CD14-positive monocyte (primary cell): ENCODE data around the gene COG2. TPM values are rescaled to one million over a fixed set of nuclear protein-coding genes. Genes with fewer than 3 reads are reported as not detected.

Experiments
- DNase-seq, 3 donors: peaks; one replicate each; pipeline ENCODE4 v3.0.0-alpha.2; 2011 to 2022
- H2AFZ ChIP-seq: 2 replicates; pipeline ENCODE4 v1.6.0; 2012; ENCODE audit warnings: mild to moderate bottlenecking, low read depth, low read length, inconsistent platforms; ENCODE audit not compliant: insufficient read depth, poor library complexity, severe bottlenecking
- H3K27ac ChIP-seq, 2 donors: 1 replicate in 1 of 2; 2 replicates in 1 of 2; pipeline ENCODE4 v1.5.1; 2012 to 2013; ENCODE audit warnings: low read length in 2 of 2, control low read depth in 1 of 2, inconsistent platforms in 1 of 2, low read depth in 1 of 2, mild to moderate bottlenecking in 1 of 2
- H3K27me3 ChIP-seq, 2 donors: one replicate each; pipeline versions ENCODE4 v1.6.0 to v1.6.1; 2011 to 2013; ENCODE audit warnings: low read length in 2 of 2; ENCODE audit not compliant: control insufficient read depth in 2 of 2, insufficient read depth in 2 of 2
- H3K36me3 ChIP-seq, 2 donors: replicated peaks in 1 of 2; 1 replicate in 1 of 2; 2 replicates in 1 of 2; pipeline versions ENCODE4 v1.5.1 to v1.6.1; 2012 to 2013; ENCODE audit warnings: low read length in 2 of 2, control low read depth in 1 of 2, inconsistent platforms in 1 of 2, mild to moderate bottlenecking in 1 of 2; ENCODE audit not compliant: insufficient read depth in 2 of 2, control insufficient read depth in 1 of 2
- H3K4me1 ChIP-seq, 2 donors: 1 replicate in 1 of 2; 2 replicates in 1 of 2; pipeline versions ENCODE4 v1.5.1 to v1.6.1; 2012 to 2013; ENCODE audit warnings: low read length in 2 of 2, control low read depth in 1 of 2, inconsistent platforms in 1 of 2, mild to moderate bottlenecking in 1 of 2, moderate library complexity in 1 of 2; ENCODE audit not compliant: insufficient read depth in 2 of 2, control insufficient read depth in 1 of 2
- H3K4me2 ChIP-seq: replicated peaks from 2 replicates; pipeline ENCODE3; 2012; ENCODE audit warnings: low read length, moderate library complexity, mild to moderate bottlenecking; ENCODE audit not compliant: poor library complexity, severe bottlenecking; ENCODE audit errors: extremely low read depth
- H3K4me3 ChIP-seq, 3 experiments: fragments of 200-600 bp in 1 of 3; sonication (generic) in 1 of 3; replicated peaks in 1 of 3; 1 replicate in 2 of 3; 2 replicates in 1 of 3; pipeline ENCODE4 v1.5.1; 2011 to 2013; ENCODE audit warnings: low read length in 3 of 3, mild to moderate bottlenecking in 3 of 3, control low read depth in 2 of 3, low read depth in 2 of 3, inconsistent platforms in 1 of 3, moderate library complexity in 1 of 3
- H3K79me2 ChIP-seq: 2 replicates; pipeline ENCODE4 v1.6.0; 2012; ENCODE audit warnings: mild to moderate bottlenecking, control low read depth, inconsistent platforms, low read length, moderate library complexity; ENCODE audit not compliant: insufficient read depth
- H3K9ac ChIP-seq: 2 replicates; pipeline ENCODE4 v1.6.0; 2017; ENCODE audit warnings: low read length, mild to moderate bottlenecking; ENCODE audit not compliant: insufficient read depth, poor library complexity, severe bottlenecking
- H3K9me3 ChIP-seq, 2 donors: replicated peaks in 1 of 2; 1 replicate in 1 of 2; 2 replicates in 1 of 2; pipeline versions ENCODE4 v1.5.1 to v1.6.1; 2012 to 2013; ENCODE audit warnings: low read length in 2 of 2, control low read depth in 1 of 2; ENCODE audit not compliant: control insufficient read depth in 1 of 2, insufficient read depth in 1 of 2
- H4K20me1 ChIP-seq: 2 replicates; pipeline ENCODE4 v1.6.0; 2012; ENCODE audit warnings: mild to moderate bottlenecking, low read length, control low read depth, moderate library complexity; ENCODE audit not compliant: insufficient read depth
- H3K27ac Mint-ChIP-seq, 7 donors: one replicate each; pipeline ENCODE4 v1.8.0; 2020; ENCODE audit warnings: mild to moderate bottlenecking in 7 of 7, mixed read lengths in 7 of 7, moderate library complexity in 6 of 7, inconsistent platforms in 2 of 7
- H3K27me3 Mint-ChIP-seq, 3 donors: one replicate each; pipeline ENCODE4 v1.8.0; 2021 to 2022; ENCODE audit warnings: low read depth in 3 of 3, mild to moderate bottlenecking in 3 of 3, mixed read lengths in 3 of 3, moderate library complexity in 3 of 3, inconsistent platforms in 1 of 3
- H3K36me3 Mint-ChIP-seq, 2 donors: one replicate each; pipeline ENCODE4 v1.8.0; 2020; ENCODE audit warnings: mixed read lengths in 2 of 2, inconsistent platforms in 1 of 2, mild to moderate bottlenecking in 1 of 2
- H3K4me1 Mint-ChIP-seq: one replicate; pipeline ENCODE4 v1.8.0; 2020; ENCODE audit warnings: mild to moderate bottlenecking, mixed read lengths
- H3K4me3 Mint-ChIP-seq, 2 donors: one replicate each; pipeline ENCODE4 v1.8.0; 2020; ENCODE audit warnings: mild to moderate bottlenecking in 2 of 2, mixed read lengths in 2 of 2, moderate library complexity in 1 of 2
- H3K9me3 Mint-ChIP-seq, 7 donors: one replicate each; pipeline ENCODE4 v1.8.0; 2020 to 2022; ENCODE audit warnings: mixed read lengths in 7 of 7, mild to moderate bottlenecking in 6 of 7, moderate library complexity in 6 of 7, inconsistent platforms in 2 of 7
- CTCF ChIP-seq: fragments of 200-600 bp; IDR thresholded peaks from one replicate; pipeline ENCODE4 v1.8.0; 2022; ENCODE audit warnings: antibody characterized with exemption, mild to moderate bottlenecking
- WGBS: methylation state at CpG from one replicate; pipeline ENCODE4 v1.1.5; 2013; ENCODE audit warnings: missing lambda C conversion rate; ENCODE audit not compliant: insufficient coverage; 5-methylcytosine and 5-hydroxymethylcytosine counted together
- intact Hi-C, 2 donors: fragments of 100-400 bp; cut with micrococcal nuclease; formaldehyde crosslinking; loops; one replicate each; pipeline versions ENCODE4 v1.15.0 to v1.15.1; 2023
- polyA plus RNA-seq, 3 donors: library from polyadenylated mRNA; depleted of rRNA in 1 of 3; unstranded in 2 of 3; stranded (reverse) in 1 of 3; fragments of 300-500 nt in 2 of 3; fragments of >200 nt in 1 of 3; fragmentation: Illumina TruSeq in 2 of 3; gene quantifications; 1 replicate in 2 of 3; 2 replicates in 1 of 3; pipeline ENCODE4 v1.2.3, GENCODE V29; 2012 to 2021

The COG2 gene
- polyA plus RNA-seq, 3 donors, result 16.7 to 30.4 (median 24.7) TPM

DNA sequence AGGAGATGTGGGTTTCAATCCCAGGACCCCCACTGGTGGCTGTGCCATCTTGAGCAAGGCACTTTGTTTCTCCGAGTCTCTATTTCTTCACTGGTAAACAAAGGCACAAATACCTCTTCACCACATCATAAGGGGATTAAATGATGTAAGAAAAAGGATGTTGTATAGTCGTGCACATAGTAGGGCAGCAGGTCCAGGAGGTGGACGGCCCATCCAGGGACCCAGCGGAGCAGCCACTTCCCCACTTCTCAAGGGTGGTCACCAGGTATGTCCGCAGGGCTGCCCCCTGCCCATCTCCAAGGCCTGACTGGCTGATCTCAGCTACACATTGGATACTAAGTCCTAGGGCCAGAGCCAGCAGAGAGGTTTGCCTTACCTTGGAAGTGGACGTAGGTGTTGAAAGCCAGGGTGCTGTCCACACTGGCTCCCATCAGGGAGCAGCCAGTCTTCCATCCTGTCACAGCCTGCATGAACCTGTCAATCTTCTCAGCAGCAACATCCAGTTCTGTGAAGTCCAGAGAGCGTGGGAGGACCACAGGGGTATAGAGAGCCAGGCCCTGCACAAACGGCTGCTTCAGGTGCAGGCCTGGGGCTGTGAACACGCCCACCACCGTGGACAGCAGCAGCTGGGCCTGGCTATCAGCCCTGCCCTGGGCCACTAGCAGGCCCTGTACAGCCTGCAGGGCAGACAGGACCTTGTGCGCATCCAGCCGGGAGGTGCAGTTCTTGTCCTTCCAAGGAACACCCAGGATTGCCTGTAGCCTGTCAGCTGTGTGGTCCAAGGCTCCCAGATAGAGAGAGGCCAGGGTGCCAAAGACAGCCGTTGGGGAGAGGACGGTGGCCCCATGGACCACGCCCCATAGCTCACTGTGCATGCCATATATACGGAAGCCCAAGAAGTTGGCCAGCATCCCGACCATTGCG is 67.6 kb downstream of the COG2 start:
- Mint-ChIP-seq H3K9me3 (peaks cover 0 to 2% (median 0%) of the 10 kb centered on the region in 7 donors), H3K4me1 (peaks cover 15% of the 10 kb centered on the region), H3K27me3 (peaks cover 7 to 25% (median 16%) of the 10 kb centered on the region in 3 donors), H3K36me3 (no peaks in the 10 kb centered on the region), H3K4me3 (no peak overlapping the region), H3K27ac (no peak overlapping the region)
- Histone ChIP-seq H3K4me1 (peaks cover 0 to 5% of the 10 kb centered on the region in 2 donors), H3K27me3 (no peaks in the 10 kb centered on the region), H3K79me2 (no peaks in the 10 kb centered on the region), H3K9ac (no peak overlapping the region), H3K36me3 (no peaks in the 10 kb centered on the region), H3K27ac (no peak overlapping the region), H3K4me2 (no peak overlapping the region), H4K20me1 (no peaks in the 10 kb centered on the region), H3K9me3 (no peaks in the 10 kb centered on the region), H3K4me3 (no peak overlapping the region), H2AFZ (no peak overlapping the region)
- 92% methylated on average over 16 of the region's 18 CpGs for WGBS
- intact Hi-C loops, result no loop called here
- TF ChIP-seq CTCF, result no peak
- DNase-seq, result no peak

DNA sequence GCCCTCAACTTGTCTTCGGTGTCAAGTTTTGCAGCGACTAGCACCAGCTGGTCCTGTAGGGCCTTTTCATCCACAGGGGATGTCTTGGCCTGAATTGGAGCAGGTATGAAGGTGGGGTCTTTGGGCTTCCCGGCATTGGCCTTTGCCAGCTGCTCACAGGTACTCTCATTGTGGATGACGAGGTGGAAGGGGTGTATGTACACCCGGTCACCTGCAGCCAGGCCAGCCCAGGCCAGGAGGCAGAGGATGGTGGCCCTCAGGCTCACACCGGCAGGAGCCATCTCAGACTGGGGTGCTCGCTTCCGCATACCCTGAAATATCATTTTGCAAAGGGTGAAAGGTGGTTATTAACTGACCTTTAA is 68.2 kb downstream of the COG2 start:
- intact Hi-C loops, result no loop called here
- H3K9me3 ChIP-seq, result no peaks in the 10 kb centered on the region
- peaks cover 0 to 5% of the 10 kb centered on the region in 2 donors for H3K4me1 ChIP-seq
- no peak overlapping the region for H3K9ac ChIP-seq
- no peak for TF ChIP-seq CTCF
- H3K4me2 ChIP-seq, result no peak overlapping the region
- Mint-ChIP-seq H3K36me3 (no peaks in the 10 kb centered on the region), H3K9me3 (peaks cover 0 to 2% (median 0%) of the 10 kb centered on the region in 7 donors), H3K4me3 (no peak overlapping the region), H3K27me3 (peaks cover 7 to 25% (median 16%) of the 10 kb centered on the region in 3 donors), H3K27ac (no peak overlapping the region), H3K4me1 (peaks cover 15% of the 10 kb centered on the region)
- WGBS, result 89% methylated on average over 5 of the region's 8 CpGs
- no peaks in the 10 kb centered on the region for H3K36me3 ChIP-seq
- H4K20me1 ChIP-seq, result no peaks in the 10 kb centered on the region
- H3K79me2 ChIP-seq, result no peaks in the 10 kb centered on the region
- no peak overlapping the region for H3K27ac ChIP-seq
- no peak overlapping the region for H3K4me3 ChIP-seq
- no peaks in the 10 kb centered on the region for H3K27me3 ChIP-seq
- no peak overlapping the region for H2AFZ ChIP-seq
- DNase-seq, result no peak
